ENCODE results near the gene MIAT.
A peak's percentile ranks its signal among the peaks of the same experiment; 100 is the strongest.

MIAT gene

GRCh38 chr22:26712158-26712557 lies 54.8 kb downstream of the MIAT start:
- Mint-ChIP-seq H3K27ac (ENCODE audit: low read depth) (no peak overlapping the region), H3K9me3 (peaks cover 2% of the 10 kb centered on the region), H3K36me3 (ENCODE audit: insufficient read depth) (peaks cover 13% of the 10 kb centered on the region), H3K27me3 (no peaks in the 10 kb centered on the region), H3K4me1 (peaks cover 43% of the 10 kb centered on the region), H3K4me3 (no peak overlapping the region)
- ATAC-seq (replicated peaks; ENCODE audit: extremely low read depth, poor library complexity, severe bottlenecking) (no peak), DNase-seq (ENCODE audit: low spot score in 2 of 2) (no peak)

DNA sequence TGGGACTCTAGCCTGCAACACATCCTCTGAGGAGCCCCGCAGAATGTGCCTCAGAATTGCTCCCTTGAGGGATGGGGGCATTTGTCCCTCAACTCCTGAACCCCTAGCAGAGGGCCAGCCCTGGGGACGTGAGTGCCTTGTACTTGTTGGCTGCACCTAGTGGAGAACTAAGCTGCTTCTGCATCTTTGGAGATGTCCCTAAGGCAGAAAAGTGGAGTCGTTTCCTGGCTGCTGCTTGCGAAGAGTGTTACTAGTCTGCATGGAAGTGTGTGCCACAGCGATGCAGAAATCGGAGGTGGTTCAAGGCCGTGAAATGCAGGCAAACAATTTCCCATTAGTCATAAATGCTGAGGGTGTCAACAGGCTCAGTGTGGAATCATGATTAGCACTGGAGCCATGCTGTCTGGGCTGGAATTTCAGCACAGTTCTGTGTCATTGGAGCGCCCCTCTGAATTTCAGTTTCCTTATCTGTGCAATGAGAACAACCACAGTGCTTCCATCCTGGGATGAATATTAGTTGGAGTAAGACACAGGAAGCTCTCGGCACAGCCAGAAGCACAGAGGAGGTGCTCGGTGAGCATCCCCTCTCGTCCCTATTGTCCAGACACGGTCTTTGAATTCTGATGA lies 56.5 kb downstream of the MIAT start:
- H3K9me3 Mint-ChIP-seq = no peaks in the 10 kb centered on the region
- peaks cover 43% of the 10 kb centered on the region for H3K4me1 Mint-ChIP-seq
- no peak for DNase-seq (ENCODE audit: low spot score in 2 of 2)
- H3K27me3 Mint-ChIP-seq = no peaks in the 10 kb centered on the region
- no peak overlapping the region for H3K4me3 Mint-ChIP-seq
- ATAC-seq (replicated peaks; ENCODE audit: extremely low read depth, poor library complexity, severe bottlenecking) = no peak
- H3K36me3 Mint-ChIP-seq (ENCODE audit: insufficient read depth) = peaks cover 20% of the 10 kb centered on the region
- H3K27ac Mint-ChIP-seq (ENCODE audit: low read depth) = peak overlapping the region; percentile 26

DNA sequence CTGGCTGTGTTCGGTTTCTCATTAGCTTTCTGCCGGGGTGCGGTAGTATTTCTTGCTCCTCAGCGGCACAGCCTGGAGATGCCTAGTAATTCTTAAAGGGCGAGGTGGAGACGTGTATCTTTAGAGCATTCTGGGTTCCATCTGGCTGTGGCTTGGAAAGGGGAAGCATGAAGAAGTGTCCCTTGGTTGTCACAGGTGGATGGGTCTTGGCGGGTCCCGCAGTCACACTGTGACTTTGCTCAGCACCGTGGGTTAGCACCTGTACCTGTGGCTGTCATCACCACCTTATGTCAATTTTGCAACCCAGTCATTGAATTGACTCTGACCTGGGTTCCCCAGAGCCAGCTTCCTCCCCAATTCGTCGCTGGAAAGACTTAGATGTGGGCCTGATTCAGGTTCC lies 57.6 kb downstream of the MIAT start:
- no peaks in the 10 kb centered on the region for H3K27me3 Mint-ChIP-seq
- peak overlapping the region; percentile 80 for H3K27ac Mint-ChIP-seq (ENCODE audit: low read depth)
- peaks cover 43% of the 10 kb centered on the region for H3K4me1 Mint-ChIP-seq
- peaks cover 25% of the 10 kb centered on the region for H3K36me3 Mint-ChIP-seq (ENCODE audit: insufficient read depth)
- ATAC-seq (replicated peaks; ENCODE audit: extremely low read depth, poor library complexity, severe bottlenecking) (no peak), DNase-seq (ENCODE audit: low spot score in 2 of 2) (no peak)
- H3K4me3 Mint-ChIP-seq = no peak overlapping the region
- no peaks in the 10 kb centered on the region for H3K9me3 Mint-ChIP-seq

DNA sequence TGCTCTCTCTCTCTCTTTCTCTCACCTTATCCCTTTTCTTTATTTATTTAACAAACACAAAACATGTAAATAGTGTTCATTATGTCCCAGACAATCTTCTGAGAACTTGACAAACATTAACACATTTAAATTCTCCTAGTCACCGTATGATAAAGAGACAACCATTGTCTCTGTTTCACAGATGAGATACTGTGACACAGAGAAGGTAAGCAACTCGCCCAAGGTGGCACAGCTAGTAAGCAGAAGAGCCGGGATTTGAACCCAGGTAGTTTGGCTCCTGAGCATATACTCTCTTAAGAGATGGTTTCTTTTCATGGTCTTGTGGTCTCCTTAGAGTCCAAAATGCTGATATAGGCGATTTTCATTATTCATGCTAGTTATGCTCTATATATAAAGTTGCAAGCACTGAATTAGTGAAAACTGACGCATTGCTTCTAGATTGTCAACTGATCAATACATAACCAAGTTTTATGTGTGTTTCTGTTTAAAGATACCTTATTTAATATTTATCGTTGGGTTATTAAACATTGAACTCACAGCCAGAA lies 58.1 kb downstream of the MIAT start:
- Mint-ChIP-seq H3K36me3 (ENCODE audit: insufficient read depth) (peaks cover 29% of the 10 kb centered on the region), H3K4me3 (no peak overlapping the region), H3K4me1 (peaks cover 40% of the 10 kb centered on the region), H3K9me3 (no peaks in the 10 kb centered on the region), H3K27me3 (no peaks in the 10 kb centered on the region), H3K27ac (ENCODE audit: low read depth) (peak overlapping the region; percentile 80)
- DNase-seq (ENCODE audit: low spot score in 2 of 2) = no peak
- ATAC-seq (replicated peaks; ENCODE audit: extremely low read depth, poor library complexity, severe bottlenecking) = no peak

DNA sequence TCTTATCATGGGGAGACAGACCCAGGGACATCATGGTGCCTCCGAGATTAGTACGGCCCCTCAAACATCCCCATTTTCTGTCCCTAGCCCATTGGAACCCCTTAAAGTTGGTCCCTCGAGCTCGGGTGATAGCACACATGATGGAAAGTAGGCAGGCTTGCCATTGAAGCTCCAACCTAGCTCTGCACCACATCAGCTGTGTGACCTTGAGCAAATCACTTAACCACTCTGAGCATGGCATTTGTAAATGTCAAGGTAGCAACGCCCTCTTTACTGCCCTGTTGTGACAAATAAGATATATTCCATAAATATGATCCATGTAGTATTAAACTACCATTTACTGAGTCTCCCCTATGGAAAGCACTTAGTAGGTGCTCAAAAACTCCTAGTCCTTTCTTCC lies 61.1 kb downstream of the MIAT start:
- Mint-ChIP-seq H3K27ac (ENCODE audit: low read depth) (no peak overlapping the region), H3K36me3 (ENCODE audit: insufficient read depth) (peaks cover 32% of the 10 kb centered on the region), H3K9me3 (no peaks in the 10 kb centered on the region), H3K4me1 (peaks cover 26% of the 10 kb centered on the region), H3K27me3 (no peaks in the 10 kb centered on the region), H3K4me3 (no peak overlapping the region)
- ATAC-seq (replicated peaks; ENCODE audit: extremely low read depth, poor library complexity, severe bottlenecking) = no peak
- DNase-seq (ENCODE audit: low spot score in 2 of 2) = no peak

- DNase-seq (ENCODE audit: low spot score in 2 of 2) = no peak
- H3K4me3 Mint-ChIP-seq = no peak overlapping the region
- no peak overlapping the region for H3K27ac Mint-ChIP-seq (ENCODE audit: low read depth)
- H3K4me1 Mint-ChIP-seq = peaks cover 27% of the 10 kb centered on the region
- no peaks in the 10 kb centered on the region for H3K27me3 Mint-ChIP-seq
- H3K36me3 Mint-ChIP-seq (ENCODE audit: insufficient read depth) = peaks cover 31% of the 10 kb centered on the region
- ATAC-seq (replicated peaks; ENCODE audit: extremely low read depth, poor library complexity, severe bottlenecking) = no peak
- no peaks in the 10 kb centered on the region for H3K9me3 Mint-ChIP-seq
These were observed 61.5 kb downstream of the MIAT start for GRCh38 chr22:26718905-26719304.

GRCh38 chr22:26722159-26722558 lies 64.8 kb downstream of the MIAT start:
- no peaks in the 10 kb centered on the region for H3K9me3 Mint-ChIP-seq
- H3K27ac Mint-ChIP-seq (ENCODE audit: low read depth) = no peak overlapping the region
- no peak overlapping the region for H3K4me3 Mint-ChIP-seq
- peaks cover 25% of the 10 kb centered on the region for H3K4me1 Mint-ChIP-seq
- H3K36me3 Mint-ChIP-seq (ENCODE audit: insufficient read depth) = peaks cover 28% of the 10 kb centered on the region
- DNase-seq (ENCODE audit: low spot score in 2 of 2) (no peak), ATAC-seq (replicated peaks; ENCODE audit: extremely low read depth, poor library complexity, severe bottlenecking) (no peak)
- no peaks in the 10 kb centered on the region for H3K27me3 Mint-ChIP-seq

- peaks cover 30% of the 10 kb centered on the region for H3K4me1 Mint-ChIP-seq
- H3K27ac Mint-ChIP-seq (ENCODE audit: low read depth) = no peak overlapping the region
- no peak overlapping the region for H3K4me3 Mint-ChIP-seq
- no peak for ATAC-seq (replicated peaks; ENCODE audit: extremely low read depth, poor library complexity, severe bottlenecking)
- H3K27me3 Mint-ChIP-seq = no peaks in the 10 kb centered on the region
- H3K36me3 Mint-ChIP-seq (ENCODE audit: insufficient read depth) = peaks cover 12% of the 10 kb centered on the region
- DNase-seq (ENCODE audit: low spot score in 2 of 2) = no peak
- H3K9me3 Mint-ChIP-seq = no peaks in the 10 kb centered on the region
These were observed 67.0 kb downstream of the MIAT start for GRCh38 chr22:26724414-26724813.

GRCh38 chr22:26725012-26725676 lies 67.8 kb downstream of the MIAT start:
- H3K27ac Mint-ChIP-seq (ENCODE audit: low read depth) = no peak overlapping the region
- no peak for DNase-seq (ENCODE audit: low spot score in 2 of 2)

More at GRCh38 chr22:26725012-26725676, 67.8 kb downstream of the MIAT start:
- Mint-ChIP-seq H3K36me3 (ENCODE audit: insufficient read depth) (peaks cover 9% of the 10 kb centered on the region), H3K4me3 (no peak overlapping the region), H3K27me3 (no peaks in the 10 kb centered on the region), H3K9me3 (no peaks in the 10 kb centered on the region), H3K4me1 (peaks cover 30% of the 10 kb centered on the region)
- ATAC-seq (replicated peaks; ENCODE audit: extremely low read depth, poor library complexity, severe bottlenecking) = no peak
